SK-N-SH treated with all-trans-retinoic acid at 6 μM for 48 hours (cell line): ENCODE data around the gene TTC23.

ENCODE experiments used
- ARNTL ChIP-seq: fragments of 450-650 bp; formaldehyde crosslinking; IDR thresholded peaks from 2 replicates; pipeline ENCODE4 v1.5.0; 2020; ENCODE audit warnings: low read depth, mild to moderate bottlenecking, moderate library complexity, borderline replicate concordance
- BACH2 ChIP-seq: fragments of 250-450 bp; sonication (Bioruptor Pico); IDR thresholded peaks from 2 replicates; pipeline ENCODE4 v1.9.0; 2021; ENCODE audit warnings: mild to moderate bottlenecking, borderline replicate concordance
- TF ChIP-seq, protein P1 (sequence below): fragments of 250-450 bp; sonication (Bioruptor Pico); IDR thresholded peaks from 2 replicates; pipeline ENCODE4 v1.8.0; 2020; ENCODE audit warnings: mild to moderate bottlenecking, moderate library complexity, borderline replicate concordance
- TF ChIP-seq, protein P2 (sequence below): fragments of 250-450 bp; sonication (Bioruptor Pico); IDR thresholded peaks from 2 replicates; pipeline ENCODE4 v1.5.1; 2021; ENCODE audit warnings: mild to moderate bottlenecking, moderate library complexity

DNA sequence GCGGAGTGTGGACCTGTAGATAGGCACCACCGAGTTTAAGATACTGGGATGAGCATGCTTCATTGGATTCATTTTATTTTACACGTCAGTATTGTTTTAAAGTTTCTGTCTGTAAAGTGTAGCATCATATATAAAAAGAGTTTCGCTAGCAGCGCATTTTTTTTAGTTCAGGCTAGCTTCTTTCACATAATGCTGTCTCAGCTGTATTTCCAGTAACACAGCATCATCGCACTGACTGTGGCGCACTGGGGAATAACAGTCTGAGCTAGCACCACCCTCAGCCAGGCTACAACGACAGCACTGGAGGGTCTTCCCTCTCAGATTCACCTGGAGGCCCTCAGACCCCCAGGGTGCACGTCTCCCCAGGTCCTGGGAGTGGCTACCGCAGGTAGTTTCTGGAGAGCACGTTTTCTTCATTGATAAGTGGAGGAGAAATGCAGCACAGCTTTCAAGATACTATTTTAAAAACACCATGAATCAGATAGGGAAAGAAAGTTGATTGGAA lies 115.0 kb downstream of the TTC23 start:
- TF ChIP-seq, protein P1, sequence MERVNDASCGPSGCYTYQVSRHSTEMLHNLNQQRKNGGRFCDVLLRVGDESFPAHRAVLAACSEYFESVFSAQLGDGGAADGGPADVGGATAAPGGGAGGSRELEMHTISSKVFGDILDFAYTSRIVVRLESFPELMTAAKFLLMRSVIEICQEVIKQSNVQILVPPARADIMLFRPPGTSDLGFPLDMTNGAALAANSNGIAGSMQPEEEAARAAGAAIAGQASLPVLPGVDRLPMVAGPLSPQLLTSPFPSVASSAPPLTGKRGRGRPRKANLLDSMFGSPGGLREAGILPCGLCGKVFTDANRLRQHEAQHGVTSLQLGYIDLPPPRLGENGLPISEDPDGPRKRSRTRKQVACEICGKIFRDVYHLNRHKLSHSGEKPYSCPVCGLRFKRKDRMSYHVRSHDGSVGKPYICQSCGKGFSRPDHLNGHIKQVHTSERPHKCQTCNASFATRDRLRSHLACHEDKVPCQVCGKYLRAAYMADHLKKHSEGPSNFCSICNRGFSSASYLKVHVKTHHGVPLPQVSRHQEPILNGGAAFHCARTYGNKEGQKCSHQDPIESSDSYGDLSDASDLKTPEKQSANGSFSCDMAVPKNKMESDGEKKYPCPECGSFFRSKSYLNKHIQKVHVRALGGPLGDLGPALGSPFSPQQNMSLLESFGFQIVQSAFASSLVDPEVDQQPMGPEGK (CRISPR knock-in tag), result no peak
- TF ChIP-seq, protein P2, sequence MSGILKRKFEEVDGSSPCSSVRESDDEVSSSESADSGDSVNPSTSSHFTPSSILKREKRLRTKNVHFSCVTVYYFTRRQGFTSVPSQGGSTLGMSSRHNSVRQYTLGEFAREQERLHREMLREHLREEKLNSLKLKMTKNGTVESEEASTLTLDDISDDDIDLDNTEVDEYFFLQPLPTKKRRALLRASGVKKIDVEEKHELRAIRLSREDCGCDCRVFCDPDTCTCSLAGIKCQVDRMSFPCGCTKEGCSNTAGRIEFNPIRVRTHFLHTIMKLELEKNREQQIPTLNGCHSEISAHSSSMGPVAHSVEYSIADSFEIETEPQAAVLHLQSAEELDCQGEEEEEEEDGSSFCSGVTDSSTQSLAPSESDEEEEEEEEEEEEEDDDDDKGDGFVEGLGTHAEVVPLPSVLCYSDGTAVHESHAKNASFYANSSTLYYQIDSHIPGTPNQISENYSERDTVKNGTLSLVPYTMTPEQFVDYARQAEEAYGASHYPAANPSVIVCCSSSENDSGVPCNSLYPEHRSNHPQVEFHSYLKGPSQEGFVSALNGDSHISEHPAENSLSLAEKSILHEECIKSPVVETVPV, result no peak
- TF ChIP-seq ARNTL (CRISPR knock-in tag) (no peak), BACH2 (CRISPR knock-in tag) (no peak)
